Adrenal gland (tissue), 12 donors: ENCODE data around the gene E2F4. TPM values are rescaled to one million over a fixed set of nuclear protein-coding genes. Genes with fewer than 3 reads are reported as not detected.

Source experiments
- DNase-seq, 7 donors: peaks; one replicate each; pipeline ENCODE4 v3.0.0-alpha.2; 2019 to 2020
- H3K27ac ChIP-seq, 5 donors: fragments of 200-600 bp; sonication (generic) in 4 of 5; 1 replicate in 3 of 5; 2 replicates in 2 of 5; pipeline versions ENCODE4 v1.5.1 to v1.8.0; 2016 to 2020; ENCODE audit warnings: mild to moderate bottlenecking in 1 of 5
- H3K27me3 ChIP-seq: fragments of 200-600 bp; 2 replicates; pipeline ENCODE4 v1.8.0; 2021
- H3K36me3 ChIP-seq, 2 donors: fragments of 200-600 bp; replicated peaks in 1 of 2; 1 replicate in 1 of 2; 2 replicates in 1 of 2; pipeline versions ENCODE4 v1.5.1 to v1.8.0; 2018 to 2022
- H3K4me1 ChIP-seq, 2 donors: fragments of 200-600 bp; replicated peaks in 1 of 2; 1 replicate in 1 of 2; 2 replicates in 1 of 2; pipeline versions ENCODE4 v1.5.1 to v1.8.0; 2018 to 2021
- H3K4me3 ChIP-seq, 4 donors: fragments of 200-600 bp; sonication (generic) in 3 of 4; one replicate each; pipeline ENCODE4 v1.5.1; 2016 to 2018
- H3K9me3 ChIP-seq, 3 donors: fragments of 200-600 bp; sonication (generic) in 1 of 3; replicated peaks in 1 of 3; 1 replicate in 2 of 3; 2 replicates in 1 of 3; pipeline versions ENCODE4 v1.5.1 to v1.8.0; 2016 to 2021
- POLR2A ChIP-seq, 2 donors: fragments of 450-650 bp; IDR thresholded peaks; one replicate each; pipeline ENCODE4 v1.6.1; 2017; ENCODE audit warnings: antibody characterized with exemption in 2 of 2, mild to moderate bottlenecking in 2 of 2, moderate library complexity in 1 of 2
- WGBS, 4 donors: extraction: QIAGEN DNeasy Blood & Tissue Kit in 2 of 4; methylation state at CpG; one replicate each; pipeline versions ENCODE4 v1.1.5 to v1.1.7; 2013 to 2017; 5-methylcytosine and 5-hydroxymethylcytosine counted together
- intact Hi-C, 2 donors: fragments of 100-400 bp; cut with DNase I; formaldehyde crosslinking; loops; one replicate each; pipeline versions ENCODE4 v1.14.1 to v1.15.0; 2022 to 2023
- polyA plus RNA-seq, 3 donors: library from polyadenylated mRNA; stranded (reverse); fragments of 200-250 nt in 2 of 3; fragments of 350-450 nt in 1 of 3; fragmentation: Illumina TruSeq in 1 of 3; extraction: RNeasy Lipid Tissue Mini Kit (QIAGEN cat#74804) in 1 of 3; gene quantifications; one replicate each; pipeline ENCODE4 v1.2.3, GENCODE V29; 2013 to 2014
- total RNA-seq, 9 donors: library from RNA; depleted of rRNA in 4 of 9; stranded (reverse); fragments of >200 nt in 4 of 9; fragments of 120-200 nt in 1 of 9; fragmentation: NEBNext Ultra II Directional in 1 of 9; extraction: Animal tissue kit (Norgen Biotek cat#: 25700) in 1 of 9; gene quantifications; one replicate each; pipeline versions ENCODE4 v1.1.0 to v1.2.4, GENCODE V29; 2013 to 2023
- TF ChIP-seq, protein P1 (sequence below), 6 experiments: fragments of 450-650 bp in 4 of 6; fragments of 200-600 bp in 2 of 6; sonication (generic) in 1 of 6; IDR thresholded peaks; 1 replicate in 5 of 6; 2 replicates in 1 of 6; pipeline versions ENCODE4 v1.5.1 to v1.8.0; 2016 to 2021; ENCODE audit warnings: antibody characterized with exemption in 6 of 6, mild to moderate bottlenecking in 2 of 6, moderate library complexity in 1 of 6
- donor health status: healthy with polysubstance abuse.
- donor health status: Bipolar disorder and iron deficiency.
- donor health status: DM: yes; HTN: yes; CAD: no.
- donor health status: DM: no; HTN: no; CAD: no.
- donor health status: DM: no; HTN: no; CAD: no.
- donor health status: DM: yes; HTN: yes; CAD: no.

The E2F4 gene
- total and polyA plus RNA-seq, 12 donors: 44.4 to 122 (median 69.1) TPM

DNA sequence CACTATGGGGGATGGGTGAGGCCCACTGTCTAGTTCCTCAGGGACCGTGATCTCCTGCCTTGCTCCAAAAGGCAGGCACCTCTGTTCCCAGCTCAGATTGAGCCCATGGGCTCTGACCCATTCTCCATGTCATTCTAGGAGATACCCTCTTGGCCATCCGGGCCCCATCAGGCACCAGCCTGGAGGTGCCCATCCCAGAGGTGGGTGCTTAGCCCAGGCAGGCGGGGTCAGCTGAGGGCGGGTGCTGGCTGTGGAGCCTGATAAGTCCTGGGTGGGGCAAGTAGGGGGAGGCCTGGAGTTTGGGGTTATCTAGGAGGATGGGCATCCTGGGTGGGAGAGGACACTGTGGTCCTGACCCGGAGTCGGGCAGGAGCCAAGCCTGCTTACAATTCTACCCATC, 2.3 kb downstream of the E2F4 start:
- intact Hi-C loops: no loop called here
- DNase-seq: no peak
- TF ChIP-seq, protein P1, sequence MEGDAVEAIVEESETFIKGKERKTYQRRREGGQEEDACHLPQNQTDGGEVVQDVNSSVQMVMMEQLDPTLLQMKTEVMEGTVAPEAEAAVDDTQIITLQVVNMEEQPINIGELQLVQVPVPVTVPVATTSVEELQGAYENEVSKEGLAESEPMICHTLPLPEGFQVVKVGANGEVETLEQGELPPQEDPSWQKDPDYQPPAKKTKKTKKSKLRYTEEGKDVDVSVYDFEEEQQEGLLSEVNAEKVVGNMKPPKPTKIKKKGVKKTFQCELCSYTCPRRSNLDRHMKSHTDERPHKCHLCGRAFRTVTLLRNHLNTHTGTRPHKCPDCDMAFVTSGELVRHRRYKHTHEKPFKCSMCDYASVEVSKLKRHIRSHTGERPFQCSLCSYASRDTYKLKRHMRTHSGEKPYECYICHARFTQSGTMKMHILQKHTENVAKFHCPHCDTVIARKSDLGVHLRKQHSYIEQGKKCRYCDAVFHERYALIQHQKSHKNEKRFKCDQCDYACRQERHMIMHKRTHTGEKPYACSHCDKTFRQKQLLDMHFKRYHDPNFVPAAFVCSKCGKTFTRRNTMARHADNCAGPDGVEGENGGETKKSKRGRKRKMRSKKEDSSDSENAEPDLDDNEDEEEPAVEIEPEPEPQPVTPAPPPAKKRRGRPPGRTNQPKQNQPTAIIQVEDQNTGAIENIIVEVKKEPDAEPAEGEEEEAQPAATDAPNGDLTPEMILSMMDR (IDR thresholded peaks at IDR 0.05): no peak
- no peak for TF ChIP-seq POLR2A (IDR thresholded peaks at IDR 0.05)
- 86 to 100% (median 92%) methylated on average over 1 to 6 of the region's 6 CpGs for WGBS, 4 donors
- no peak overlapping the region for H3K27ac ChIP-seq
- no peaks in the 10 kb centered on the region for H3K9me3 ChIP-seq
- H3K36me3 ChIP-seq: peaks cover 0 to 47% of the 10 kb centered on the region in 2 donors
- no peak overlapping the region for H3K4me3 ChIP-seq
- H3K27me3 ChIP-seq: no peaks in the 10 kb centered on the region
- peaks cover 11 to 35% of the 10 kb centered on the region in 2 donors for H3K4me1 ChIP-seq

DNA sequence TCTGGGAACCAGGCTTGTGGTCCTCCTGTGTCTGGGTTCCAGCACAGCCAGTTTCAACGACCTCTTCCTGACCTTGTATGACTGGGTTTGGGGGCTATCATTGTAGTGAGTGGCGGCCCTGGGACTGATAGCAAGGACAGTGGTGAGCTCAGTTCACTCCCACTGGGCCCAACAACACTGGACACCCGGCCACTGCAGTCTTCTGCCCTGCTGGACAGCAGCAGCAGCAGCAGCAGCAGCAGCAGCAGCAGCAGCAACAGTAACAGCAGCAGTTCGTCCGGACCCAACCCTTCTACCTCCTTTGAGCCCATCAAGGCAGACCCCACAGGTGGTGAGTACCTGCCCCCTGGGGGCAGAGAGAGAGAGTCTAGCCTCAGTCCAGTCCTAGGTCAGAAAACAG, 3.7 kb downstream of the E2F4 start:
- intact Hi-C loops: no loop called here
- TF ChIP-seq POLR2A (IDR thresholded peaks at IDR 0.05): no peak
- TF ChIP-seq, protein P1 (IDR thresholded peaks at IDR 0.05): no peak
- Histone ChIP-seq H3K9me3 (no peaks in the 10 kb centered on the region), H3K27ac (no peak overlapping the region), H3K4me1 (peaks cover 11 to 30% of the 10 kb centered on the region in 2 donors), H3K4me3 (no peak overlapping the region), H3K27me3 (no peaks in the 10 kb centered on the region), H3K36me3 (peaks cover 0 to 47% of the 10 kb centered on the region in 2 donors)
- DNase-seq: no peak
- WGBS, 4 donors: 64 to 81% (median 75%) methylated on average over 2 to 5 of the region's 5 CpGs

DNA sequence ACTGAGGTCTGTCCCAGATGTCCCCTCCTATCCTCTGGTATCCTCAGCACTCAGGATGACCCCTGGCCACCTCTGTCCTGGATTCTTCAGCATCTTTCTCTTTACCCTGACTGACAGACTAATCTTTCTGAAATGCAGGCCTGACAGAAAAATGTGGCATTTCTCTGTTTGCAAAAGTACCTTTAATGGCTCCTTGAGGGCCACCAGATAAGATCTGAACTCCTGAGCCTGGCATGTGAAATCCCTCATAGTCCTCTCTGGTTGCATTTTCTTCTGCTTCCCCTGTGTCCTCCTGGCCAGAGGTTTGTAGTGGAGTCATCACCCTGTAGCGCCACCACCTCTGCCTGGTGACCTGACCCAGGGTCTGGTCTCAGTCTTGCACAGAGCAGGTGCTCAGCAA, 4.9 kb downstream of the E2F4 start:
- no peak overlapping the region for H3K4me3 ChIP-seq
- H3K27me3 ChIP-seq: no peaks in the 10 kb centered on the region
- peaks cover 0 to 51% of the 10 kb centered on the region in 2 donors for H3K36me3 ChIP-seq
- H3K4me1 ChIP-seq: peaks cover 11 to 23% of the 10 kb centered on the region in 2 donors
- DNase-seq: no peak
- intact Hi-C loops: no loop called here
- H3K27ac ChIP-seq: no peak overlapping the region
- 80 to 100% (median 95%) methylated on average over 1 of the region's 1 CpG for WGBS, 4 donors
- TF ChIP-seq, protein P1 (IDR thresholded peaks at IDR 0.05): no peak
- TF ChIP-seq POLR2A (IDR thresholded peaks at IDR 0.05): no peak
- H3K9me3 ChIP-seq: no peaks in the 10 kb centered on the region

DNA sequence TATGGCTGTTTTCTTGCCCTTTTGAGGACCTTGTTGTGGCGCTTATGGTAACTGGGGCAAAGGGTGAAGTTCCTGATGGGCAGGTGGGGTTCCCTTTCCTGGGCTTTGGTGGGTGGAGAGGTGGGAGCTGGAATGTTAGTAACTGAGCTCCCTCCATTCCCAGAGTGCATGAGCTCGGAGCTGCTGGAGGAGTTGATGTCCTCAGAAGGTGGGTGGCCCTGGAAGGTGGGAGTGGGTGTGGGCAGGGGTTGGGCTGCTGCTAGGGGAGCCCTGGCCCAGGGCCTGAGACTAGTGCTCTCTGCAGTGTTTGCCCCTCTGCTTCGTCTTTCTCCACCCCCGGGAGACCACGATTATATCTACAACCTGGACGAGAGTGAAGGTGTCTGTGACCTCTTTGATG, 5.7 kb downstream of the E2F4 start:
- Histone ChIP-seq H3K27ac (no peak overlapping the region), H3K27me3 (no peaks in the 10 kb centered on the region), H3K4me3 (no peak overlapping the region), H3K36me3 (peaks cover 0 to 58% of the 10 kb centered on the region in 2 donors), H3K4me1 (peaks cover 9 to 19% of the 10 kb centered on the region in 2 donors), H3K9me3 (no peaks in the 10 kb centered on the region)
- DNase-seq: no peak
- TF ChIP-seq POLR2A (IDR thresholded peaks at IDR 0.05): no peak
- TF ChIP-seq, protein P1 (IDR thresholded peaks at IDR 0.05): no peak
- WGBS, 4 donors: 56 to 85% (median 65%) methylated on average over 6 of the region's 6 CpGs
- intact Hi-C loops: no loop called here
